ENCODE measurements around the gene PHETA1. TPM values are rescaled to one million over a fixed set of nuclear protein-coding genes. Genes with fewer than 3 reads are reported as not detected.
"Not testable (repeated sequence)": the region's sequence is repeated elsewhere in the genome, so short reads cannot be mapped to it uniquely, and the experiment has no call there.

Gene PHETA1
- total RNA-seq, 5 donors from 2014 or later (not counting 1 experiment from before 2014, with no cell fraction given), result 1.4 to 6.2 (median 5.4) TPM

DNA sequence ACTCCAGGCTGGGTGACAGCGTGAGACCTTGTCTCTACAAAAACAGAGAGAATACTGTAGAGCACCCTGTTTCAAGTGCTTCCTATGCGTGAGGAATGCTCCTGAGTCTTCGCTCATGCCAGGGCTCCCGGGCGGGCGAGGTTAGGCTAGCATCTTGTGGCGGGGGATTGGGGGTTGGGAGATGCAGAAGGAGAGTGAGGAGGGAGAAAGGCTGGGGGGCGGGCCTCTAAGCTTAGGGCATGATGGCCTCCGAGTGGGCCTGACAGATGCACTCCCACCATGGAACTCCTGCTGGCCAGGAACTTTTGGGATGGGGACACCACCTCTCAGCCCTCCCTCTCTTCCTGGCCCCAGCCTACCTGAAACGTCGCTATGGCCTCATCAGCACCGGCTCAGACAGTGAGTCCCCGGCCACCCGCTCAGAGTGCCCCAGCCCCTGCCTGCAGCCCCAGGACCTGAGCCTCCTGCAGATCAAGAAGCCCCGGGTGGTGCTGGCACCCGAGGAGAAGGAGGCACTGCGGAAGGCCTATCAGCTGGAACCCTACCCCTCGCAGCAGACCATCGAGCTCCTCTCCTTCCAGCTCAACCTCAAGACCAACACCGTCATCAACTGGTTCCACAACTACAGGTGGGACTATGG is 27.3 kb downstream of the PHETA1 start:
- Histone ChIP-seq H3K4me1 (ENCODE audit: control insufficient read depth in 1 of 2, extremely low read depth in 1 of 2, insufficient read depth in 2 of 2, low read length in 2 of 2) (no peaks in the 10 kb centered on the region), H3K36me3 (ENCODE audit: control insufficient read depth in 2 of 2, extremely low read depth in 1 of 2, insufficient read depth in 1 of 2, low read length in 1 of 2) (no peaks in the 10 kb centered on the region), H3K27ac (ENCODE audit: low read length) (no peak overlapping the region), H3K4me3 (ENCODE audit: control insufficient read depth in 1 of 2, extremely low read depth in 1 of 2, low read length in 1 of 2) (no peak overlapping the region), H3K9me3 (no peaks in the 10 kb centered on the region), H3K27me3 (replicated peaks in 1 of 2; ENCODE audit: control insufficient read depth in 2 of 2, extremely low read depth in 1 of 2, insufficient read depth in 2 of 2, low read length in 1 of 2) (peaks cover 0 to 14% of the 10 kb centered on the region in 2 experiments)
- DNase-seq (no peak), ATAC-seq (replicated peaks in 1 of 4) (no peak)
- ChIA-PET CTCF (no interaction called here), POLR2A (no interaction called here)
- Mint-ChIP-seq H3K27ac (no peak overlapping the region), H3K4me1 (no peaks in the 10 kb centered on the region), H3K4me3 (no peak overlapping the region), H3K27me3 (peaks cover 0 to 3% of the 10 kb centered on the region in 2 donors), H3K9me3 (peaks cover 0 to 3% (median 0%) of the 10 kb centered on the region in 3 donors), H3K36me3 (peaks cover 2% of the 10 kb centered on the region)
- WGBS (ENCODE audit: insufficient coverage), result 87% methylated on average over 17 of the region's 20 CpGs

DNA sequence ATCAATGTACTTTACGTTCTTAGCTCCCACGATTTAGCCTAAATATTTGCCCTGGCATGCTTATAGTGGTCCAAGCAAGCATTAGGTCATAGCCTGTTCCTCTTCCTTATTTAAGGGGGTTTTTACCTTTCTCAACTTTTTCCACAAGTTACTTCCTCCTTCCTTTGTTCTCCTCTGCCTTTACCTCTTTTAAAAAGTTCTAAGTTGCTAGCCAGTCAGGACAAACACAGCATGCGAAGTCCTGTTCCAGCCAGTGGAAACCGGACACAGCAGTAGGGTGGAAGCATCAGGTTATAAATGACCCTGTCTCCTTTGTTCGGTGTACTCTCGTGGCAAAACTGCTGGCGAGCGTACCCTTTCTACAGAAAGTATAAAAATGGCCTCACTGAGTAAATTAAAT is 28.2 kb downstream of the PHETA1 start:
- H3K4me1 Mint-ChIP-seq; H3K9me3 Mint-ChIP-seq; H3K36me3 Mint-ChIP-seq; H3K27ac Mint-ChIP-seq; DNase-seq; H3K27ac ChIP-seq (ENCODE audit: low read length); H3K27me3 Mint-ChIP-seq; POLR2A ChIA-PET; H3K4me3 Mint-ChIP-seq; H3K4me3 ChIP-seq (ENCODE audit: control insufficient read depth in 1 of 2, extremely low read depth in 1 of 2, low read length in 1 of 2); H3K36me3 ChIP-seq (ENCODE audit: control insufficient read depth in 2 of 2, extremely low read depth in 1 of 2, insufficient read depth in 1 of 2, low read length in 1 of 2); CTCF ChIA-PET; H3K4me1 ChIP-seq (ENCODE audit: control insufficient read depth in 1 of 2, extremely low read depth in 1 of 2, insufficient read depth in 2 of 2, low read length in 2 of 2); ATAC-seq (replicated peaks in 1 of 4); H3K9me3 ChIP-seq: not testable (repeated sequence)
- peaks cover 0 to 14% of the 10 kb centered on the region in 2 experiments for H3K27me3 ChIP-seq (replicated peaks in 1 of 2; ENCODE audit: control insufficient read depth in 2 of 2, extremely low read depth in 1 of 2, insufficient read depth in 2 of 2, low read length in 1 of 2)
- WGBS (ENCODE audit: insufficient coverage), result 76% methylated on average over 2 of the region's 8 CpGs

- peaks cover 0 to 3% of the 10 kb centered on the region in 2 donors for H3K27me3 Mint-ChIP-seq
- ATAC-seq (replicated peaks in 1 of 4), result no peak
- no CpG with 5 or more reads among the region's 1 CpG for WGBS (ENCODE audit: insufficient coverage)
- Histone ChIP-seq H3K9me3 (no peaks in the 10 kb centered on the region), H3K27me3 (replicated peaks in 1 of 2; ENCODE audit: control insufficient read depth in 2 of 2, extremely low read depth in 1 of 2, insufficient read depth in 2 of 2, low read length in 1 of 2) (peaks cover 0 to 16% of the 10 kb centered on the region in 2 experiments), H3K4me1 (ENCODE audit: control insufficient read depth in 1 of 2, extremely low read depth in 1 of 2, insufficient read depth in 2 of 2, low read length in 2 of 2) (no peaks in the 10 kb centered on the region), H3K27ac (ENCODE audit: low read length) (no peak overlapping the region), H3K36me3 (ENCODE audit: control insufficient read depth in 2 of 2, extremely low read depth in 1 of 2, insufficient read depth in 1 of 2, low read length in 1 of 2) (no peaks in the 10 kb centered on the region), H3K4me3 (ENCODE audit: control insufficient read depth in 1 of 2, extremely low read depth in 1 of 2, low read length in 1 of 2) (no peak overlapping the region)
- peaks cover 2% of the 10 kb centered on the region for H3K36me3 Mint-ChIP-seq
- peaks cover 0 to 3% (median 0%) of the 10 kb centered on the region in 3 donors for H3K9me3 Mint-ChIP-seq
- ChIA-PET CTCF (no interaction called here), POLR2A (no interaction called here)
- H3K27ac Mint-ChIP-seq, result no peak overlapping the region
- no peak for DNase-seq
- no peaks in the 10 kb centered on the region for H3K4me1 Mint-ChIP-seq
- no peak overlapping the region for H3K4me3 Mint-ChIP-seq
Observed at GRCh38 chr12:111340231-111340630, 28.7 kb downstream of the PHETA1 start.

- Mint-ChIP-seq H3K9me3 (peaks cover 0 to 3% (median 0%) of the 10 kb centered on the region in 3 donors), H3K36me3 (peaks cover 2% of the 10 kb centered on the region), H3K4me3 (no peak overlapping the region), H3K27ac (no peak overlapping the region), H3K27me3 (peaks cover 0 to 3% of the 10 kb centered on the region in 2 donors), H3K4me1 (no peaks in the 10 kb centered on the region)
- WGBS (ENCODE audit: insufficient coverage), result 90% methylated on average over 2 of the region's 7 CpGs
- no peaks in the 10 kb centered on the region for H3K4me1 ChIP-seq (ENCODE audit: control insufficient read depth in 1 of 2, extremely low read depth in 1 of 2, insufficient read depth in 2 of 2, low read length in 2 of 2)
- no peak overlapping the region for H3K27ac ChIP-seq (ENCODE audit: low read length)
- CTCF ChIA-PET, result no interaction called here
- H3K36me3 ChIP-seq (ENCODE audit: control insufficient read depth in 2 of 2, extremely low read depth in 1 of 2, insufficient read depth in 1 of 2, low read length in 1 of 2), result no peaks in the 10 kb centered on the region
- DNase-seq (no peak), ATAC-seq (replicated peaks in 1 of 4) (no peak)
- H3K9me3 ChIP-seq, result no peaks in the 10 kb centered on the region
- H3K4me3 ChIP-seq (ENCODE audit: control insufficient read depth in 1 of 2, extremely low read depth in 1 of 2, low read length in 1 of 2), result no peak overlapping the region
- POLR2A ChIA-PET, result interaction anchor here in 1 of 2 donors (0.6 kb wide), 1 partner anchor 1893 kb away, joined by 3 read pairs; no protein-coding TSS in a partner anchor
- H3K27me3 ChIP-seq (replicated peaks in 1 of 2; ENCODE audit: control insufficient read depth in 2 of 2, extremely low read depth in 1 of 2, insufficient read depth in 2 of 2, low read length in 1 of 2), result peaks cover 0 to 13% of the 10 kb centered on the region in 2 experiments
Observed at GRCh38 chr12:111339321-111339938, 29.5 kb downstream of the PHETA1 start.

- ChIA-PET CTCF (no interaction called here), POLR2A (no interaction called here)
- ATAC-seq (replicated peaks in 1 of 4), result no peak
- Histone ChIP-seq H3K27ac (ENCODE audit: low read length) (no peak overlapping the region), H3K36me3 (ENCODE audit: control insufficient read depth in 2 of 2, extremely low read depth in 1 of 2, insufficient read depth in 1 of 2, low read length in 1 of 2) (no peaks in the 10 kb centered on the region), H3K4me1 (ENCODE audit: control insufficient read depth in 1 of 2, extremely low read depth in 1 of 2, insufficient read depth in 2 of 2, low read length in 2 of 2) (no peaks in the 10 kb centered on the region), H3K4me3 (ENCODE audit: control insufficient read depth in 1 of 2, extremely low read depth in 1 of 2, low read length in 1 of 2) (no peak overlapping the region), H3K9me3 (no peaks in the 10 kb centered on the region), H3K27me3 (replicated peaks in 1 of 2; ENCODE audit: control insufficient read depth in 2 of 2, extremely low read depth in 1 of 2, insufficient read depth in 2 of 2, low read length in 1 of 2) (peaks cover 0 to 12% of the 10 kb centered on the region in 2 experiments)
- peaks cover 0 to 3% of the 10 kb centered on the region in 2 donors for H3K27me3 Mint-ChIP-seq
- 78% methylated on average over 9 of the region's 12 CpGs for WGBS (ENCODE audit: insufficient coverage)
- peaks cover 0 to under 1% (median 0%) of the 10 kb centered on the region in 3 donors for H3K9me3 Mint-ChIP-seq
- no peak overlapping the region for H3K4me3 Mint-ChIP-seq
- H3K27ac Mint-ChIP-seq, result no peak overlapping the region
- no peak for DNase-seq
- peaks cover under 1% of the 10 kb centered on the region for H3K36me3 Mint-ChIP-seq
- no peaks in the 10 kb centered on the region for H3K4me1 Mint-ChIP-seq
Observed at GRCh38 chr12:111338096-111338495, 30.8 kb downstream of the PHETA1 start.

GRCh38 chr12:111337371-111337770 is 31.5 kb downstream of the PHETA1 start:
- peaks cover 0 to 4% of the 10 kb centered on the region in 2 donors for H3K27me3 Mint-ChIP-seq
- 94% methylated on average over 2 of the region's 5 CpGs for WGBS (ENCODE audit: insufficient coverage)

More at GRCh38 chr12:111337371-111337770, 31.5 kb downstream of the PHETA1 start:
- Histone ChIP-seq H3K27ac (ENCODE audit: low read length) (no peak overlapping the region), H3K27me3 (replicated peaks in 1 of 2; ENCODE audit: control insufficient read depth in 2 of 2, extremely low read depth in 1 of 2, insufficient read depth in 2 of 2, low read length in 1 of 2) (peaks cover 0 to 12% of the 10 kb centered on the region in 2 experiments), H3K4me3 (ENCODE audit: control insufficient read depth in 1 of 2, extremely low read depth in 1 of 2, low read length in 1 of 2) (no peak overlapping the region), H3K4me1 (ENCODE audit: control insufficient read depth in 1 of 2, extremely low read depth in 1 of 2, insufficient read depth in 2 of 2, low read length in 2 of 2) (no peaks in the 10 kb centered on the region), H3K9me3 (no peaks in the 10 kb centered on the region), H3K36me3 (ENCODE audit: control insufficient read depth in 2 of 2, extremely low read depth in 1 of 2, insufficient read depth in 1 of 2, low read length in 1 of 2) (no peaks in the 10 kb centered on the region)
- Mint-ChIP-seq H3K9me3 (no peaks in the 10 kb centered on the region), H3K36me3 (no peaks in the 10 kb centered on the region), H3K27ac (no peak overlapping the region), H3K4me3 (no peak overlapping the region), H3K4me1 (no peaks in the 10 kb centered on the region)
- ChIA-PET CTCF (no interaction called here), POLR2A (no interaction called here)
- ATAC-seq (replicated peaks in 1 of 4) (no peak), DNase-seq (no peak)
